NB4 (cell line): ENCODE data around the gene HS6ST1.

ENCODE experiments used
- DNase-seq: peaks from one replicate; pipeline ENCODE4 v3.0.0; 2010; ENCODE audit warnings: low read depth
- H3K4me3 ChIP-seq: one replicate; pipeline ENCODE4 v1.5.1; 2011; ENCODE audit warnings: mild to moderate bottlenecking, low read depth, low read length, moderate library complexity
- CTCF ChIP-seq: IDR thresholded peaks from one replicate; pipeline ENCODE4 v1.5.1; 2012; ENCODE audit warnings: low read depth, low read length
- MAX ChIP-seq: IDR thresholded peaks from 2 replicates; pipeline ENCODE4 v1.6.1; 2011; ENCODE audit warnings: low read depth, low read length
- MYC ChIP-seq: IDR thresholded peaks from 2 replicates; pipeline ENCODE4 v1.6.1; 2011; ENCODE audit warnings: low read depth, low read length
- POLR2A ChIP-seq: IDR thresholded peaks from 2 replicates; pipeline ENCODE4 v1.6.1; 2011; ENCODE audit warnings: mild to moderate bottlenecking; ENCODE audit not compliant: insufficient read length; ENCODE audit errors: extremely low read depth

HS6ST1 gene

GRCh38 chr2:128235581-128235980, 83.1 kb downstream of the HS6ST1 start:
- H3K4me3 ChIP-seq = no peak overlapping the region
- no peak for DNase-seq
- TF ChIP-seq POLR2A (no peak), MAX (no peak), MYC (no peak), CTCF (no peak)

- no peak overlapping the region for H3K4me3 ChIP-seq
- no peak for TF ChIP-seq POLR2A
- TF ChIP-seq MYC = no peak
- TF ChIP-seq CTCF = no peak
- no peak for TF ChIP-seq MAX
- DNase-seq = no peak
These were observed 84.1 kb downstream of the HS6ST1 start for GRCh38 chr2:128234613-128235012.

- no peak for TF ChIP-seq MAX
- no peak for TF ChIP-seq MYC
- no peak for DNase-seq
- H3K4me3 ChIP-seq = no peak overlapping the region
These were observed 84.8 kb downstream of the HS6ST1 start for GRCh38 chr2:128233790-128234395.

GRCh38 chr2:128232965-128233789, 85.5 kb downstream of the HS6ST1 start:
- peak; percentile 91 for DNase-seq
- TF ChIP-seq MAX (peak; percentile 82), CTCF (peak; percentile 92), POLR2A (no peak), MYC (peak; percentile 60; the same call in 1 of the 2 replicates)

GRCh38 chr2:128228894-128229293, 89.8 kb downstream of the HS6ST1 start:
- peak; percentile 37 for DNase-seq
- no peak overlapping the region for H3K4me3 ChIP-seq
- TF ChIP-seq MYC = no peak
- no peak for TF ChIP-seq MAX
- TF ChIP-seq CTCF = no peak
- TF ChIP-seq POLR2A = no peak

More at GRCh38 chr2:128232965-128233789, 85.5 kb downstream of the HS6ST1 start:
- peak overlapping the region; percentile 62 for H3K4me3 ChIP-seq

GRCh38 chr2:128227862-128228261, 90.8 kb downstream of the HS6ST1 start:
- no peak overlapping the region for H3K4me3 ChIP-seq
- DNase-seq = no peak
- TF ChIP-seq POLR2A (no peak), MAX (no peak), CTCF (no peak), MYC (no peak)
